ENCODE data around the gene SCARB1.

The SCARB1 gene

GRCh38 chr12:124816295-124816854 lies 47.3 kb downstream of the SCARB1 start:
- no peak for TF ChIP-seq TCF12 (IDR thresholded peaks at IDR 0.05; ENCODE audit: low read depth)

GRCh38 chr12:124814741-124815613 lies 48.7 kb downstream of the SCARB1 start:
- TF ChIP-seq YY1 (IDR thresholded peaks at IDR 0.05; ENCODE audit: low read depth) (no peak), RAD21 (IDR thresholded peaks at IDR 0.05; ENCODE audit: low read depth) (no peak), TCF12 (IDR thresholded peaks at IDR 0.05; ENCODE audit: low read depth) (no peak), CEBPB (IDR thresholded peaks at IDR 0.05) (no peak), USF1 (IDR thresholded peaks at IDR 0.05) (no peak), NFIC (IDR thresholded peaks at IDR 0.05) (no peak), TEAD4 (IDR thresholded peaks at IDR 0.05) (no peak), ZBTB7A (IDR thresholded peaks at IDR 0.05; ENCODE audit: low read depth) (no peak), CREB1 (IDR thresholded peaks at IDR 0.05; ENCODE audit: low read depth) (no peak), TAF1 (IDR thresholded peaks at IDR 0.05; ENCODE audit: low read depth) (no peak), FOXM1 (IDR thresholded peaks at IDR 0.05; ENCODE audit: borderline replicate concordance, low read depth) (no peak), EP300 (IDR thresholded peaks at IDR 0.05; ENCODE audit: borderline replicate concordance) (no peak), MAX (IDR thresholded peaks at IDR 0.05) (no peak)

GRCh38 chr12:124813782-124814181 lies 49.9 kb downstream of the SCARB1 start:
- TF ChIP-seq REST (IDR thresholded peaks at IDR 0.05; ENCODE audit: low read depth) (no peak), EGR1 (IDR thresholded peaks at IDR 0.05) (no peak)

GRCh38 chr12:124812979-124813378 lies 50.7 kb downstream of the SCARB1 start:
- TF ChIP-seq USF1 (IDR thresholded peaks at IDR 0.05) (peak; percentile 83), EGR1 (IDR thresholded peaks at IDR 0.05) (no peak)

- TF ChIP-seq CEBPB (IDR thresholded peaks at IDR 0.05) (no peak), NFIC (IDR thresholded peaks at IDR 0.05) (no peak), TCF12 (IDR thresholded peaks at IDR 0.05; ENCODE audit: low read depth) (no peak), RAD21 (IDR thresholded peaks at IDR 0.05; ENCODE audit: low read depth) (no peak), YY1 (IDR thresholded peaks at IDR 0.05; ENCODE audit: low read depth) (no peak), USF1 (IDR thresholded peaks at IDR 0.05) (no peak), EP300 (IDR thresholded peaks at IDR 0.05; ENCODE audit: borderline replicate concordance) (no peak), ZBTB7A (IDR thresholded peaks at IDR 0.05; ENCODE audit: low read depth) (no peak), FOXM1 (IDR thresholded peaks at IDR 0.05; ENCODE audit: borderline replicate concordance, low read depth) (no peak), TAF1 (IDR thresholded peaks at IDR 0.05; ENCODE audit: low read depth) (no peak), TEAD4 (IDR thresholded peaks at IDR 0.05) (no peak)
These were observed 51.3 kb downstream of the SCARB1 start for GRCh38 chr12:124812356-124812755.

GRCh38 chr12:124811633-124812032 lies 52.0 kb downstream of the SCARB1 start:
- no peak for TF ChIP-seq FOXM1 (IDR thresholded peaks at IDR 0.05; ENCODE audit: borderline replicate concordance, low read depth)
- no peak for TF ChIP-seq REST (IDR thresholded peaks at IDR 0.05; ENCODE audit: low read depth)

Measured in Ishikawa (cell line).